Activated CD4-positive, alpha-beta T cell treated with anti-CD3 and anti-CD28 coated beads, Interleukin-2, Interleukin-6, amounts not matched to agents 100 ng/mL and 50 ng/mL, durations not matched to agents 16 hours and 8 hours (primary cell): ENCODE data around the gene GREM2.

ENCODE experiments used
- DNase-seq: peaks from one replicate; pipeline ENCODE4 v3.0.0-alpha.2; 2020

Gene GREM2

DNA sequence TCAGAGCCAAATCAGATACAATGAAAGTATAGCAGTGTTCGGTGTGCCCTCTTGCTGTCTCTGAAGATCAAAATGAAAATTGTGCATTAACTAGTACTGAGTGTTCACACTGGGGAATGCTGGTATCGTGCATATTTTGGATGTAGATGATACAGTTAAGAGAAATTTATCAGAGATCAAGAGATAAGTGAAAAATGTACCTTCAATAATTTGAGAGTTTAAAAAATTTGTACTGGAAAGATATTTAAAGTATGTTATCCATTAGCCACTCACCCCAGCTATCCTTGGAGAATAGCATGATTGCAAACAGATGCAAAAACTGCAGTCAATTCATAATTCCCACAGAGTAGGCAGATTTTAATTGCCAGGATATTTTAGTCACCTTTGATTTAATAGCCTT lies 56.4 kb downstream of the GREM2 start:
- no peak for DNase-seq

DNA sequence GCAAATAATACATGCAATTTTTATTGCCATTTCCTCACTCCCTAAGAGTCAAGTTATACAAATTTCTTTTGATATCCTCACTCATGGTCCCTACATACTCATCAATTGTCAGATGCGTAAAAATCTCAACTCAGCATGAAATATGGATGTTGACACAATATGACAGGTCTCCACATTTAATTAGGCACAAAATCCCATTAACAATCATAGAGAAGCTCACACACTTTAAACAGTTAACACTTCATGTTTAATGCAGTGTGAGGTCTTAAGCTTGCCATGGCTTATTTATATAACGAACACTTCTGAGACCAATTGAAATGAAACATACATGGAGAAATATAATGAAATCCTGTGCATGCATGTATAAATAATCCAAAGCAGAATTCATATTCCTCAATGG lies 58.6 kb downstream of the GREM2 start:
- no peak for DNase-seq

DNA sequence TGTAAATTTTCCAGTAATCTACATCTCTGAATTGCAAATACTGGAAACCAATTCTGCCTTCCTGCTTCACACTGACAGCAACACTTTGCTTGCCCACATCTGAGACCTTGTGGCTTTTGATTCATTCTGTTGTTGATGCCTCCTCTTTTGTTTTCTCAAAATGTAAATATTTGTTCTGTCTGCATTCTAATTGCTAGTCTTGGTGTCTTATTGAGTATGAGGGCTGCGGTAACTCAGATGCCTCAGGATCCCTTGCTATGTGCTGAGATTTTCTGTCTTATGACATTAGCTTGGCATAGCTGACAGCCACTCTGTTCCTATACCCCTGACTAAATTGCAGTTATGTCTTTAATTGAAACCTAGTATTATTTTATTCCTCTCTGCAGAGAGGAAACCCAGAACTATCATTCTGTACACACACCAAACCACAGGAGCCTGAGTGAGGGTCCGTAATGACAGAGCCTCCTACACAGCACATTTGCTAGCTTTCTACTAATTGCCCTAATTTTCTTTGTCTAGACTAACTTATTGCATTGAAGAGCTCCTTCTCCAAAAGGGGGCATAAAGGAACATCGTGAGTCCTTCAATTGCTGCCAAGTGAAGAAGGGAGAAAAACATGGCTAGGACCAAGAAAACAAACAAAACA lies 72.1 kb downstream of the GREM2 start:
- peak; percentile 10 for DNase-seq

DNA sequence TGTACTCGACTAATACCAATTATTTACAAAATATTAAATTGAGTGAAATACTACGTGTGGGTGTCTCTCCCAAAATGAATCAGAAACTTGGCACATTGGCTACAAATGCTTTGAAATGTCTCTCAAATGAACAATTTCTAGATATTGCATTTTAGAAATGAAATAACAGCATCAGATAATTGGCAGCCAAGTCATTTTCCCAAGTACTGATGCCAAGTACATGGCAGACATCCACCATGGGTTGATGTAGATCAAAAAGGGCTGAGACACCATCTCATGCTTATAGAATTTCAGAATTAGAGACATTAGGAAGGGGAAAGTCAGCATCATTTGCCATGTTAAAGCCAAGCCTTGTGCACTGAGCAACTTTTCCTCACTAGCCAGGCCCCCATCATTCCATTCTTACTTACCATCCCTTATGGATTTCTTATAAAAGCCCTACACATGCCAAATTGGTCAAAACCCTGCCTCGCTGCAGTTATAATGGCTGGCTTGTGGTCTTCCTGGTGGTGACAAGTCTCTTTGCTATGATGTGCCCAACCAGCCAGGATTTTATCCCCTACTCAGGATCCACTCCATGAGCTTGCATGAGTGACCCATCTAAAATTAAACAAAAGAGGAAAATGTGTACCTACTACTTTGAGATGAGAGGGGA lies 73.1 kb downstream of the GREM2 start:
- DNase-seq: no peak

DNA sequence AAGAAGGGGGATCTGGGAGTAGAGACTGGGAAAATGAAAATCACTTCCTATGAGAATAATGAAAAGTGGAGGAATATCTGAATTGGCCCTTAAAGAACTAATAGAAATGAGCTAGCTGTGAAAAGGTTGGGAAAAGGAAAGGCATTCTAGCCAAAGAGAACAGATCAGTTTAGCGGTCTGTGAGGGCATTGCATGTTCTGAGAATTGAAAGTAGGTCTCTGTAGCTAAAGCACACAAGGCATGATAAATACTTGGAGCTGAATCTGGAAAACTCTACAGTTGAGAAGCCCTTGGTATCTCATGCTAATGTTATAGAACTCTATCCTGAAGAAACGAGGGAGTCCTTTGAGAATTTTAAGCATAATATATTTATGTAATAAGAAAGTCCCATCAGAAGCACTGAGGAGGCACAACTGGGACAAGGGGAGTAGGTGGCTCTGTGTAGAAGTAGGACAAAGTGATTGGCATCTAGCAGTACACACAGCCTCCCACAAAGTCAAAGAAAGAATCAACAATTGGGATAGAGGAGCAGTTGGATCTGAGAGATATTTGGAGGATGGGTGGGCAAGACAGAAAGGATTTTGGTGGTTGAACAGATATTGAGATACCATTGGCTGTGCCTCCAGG lies 78.7 kb downstream of the GREM2 start:
- DNase-seq: no peak

DNA sequence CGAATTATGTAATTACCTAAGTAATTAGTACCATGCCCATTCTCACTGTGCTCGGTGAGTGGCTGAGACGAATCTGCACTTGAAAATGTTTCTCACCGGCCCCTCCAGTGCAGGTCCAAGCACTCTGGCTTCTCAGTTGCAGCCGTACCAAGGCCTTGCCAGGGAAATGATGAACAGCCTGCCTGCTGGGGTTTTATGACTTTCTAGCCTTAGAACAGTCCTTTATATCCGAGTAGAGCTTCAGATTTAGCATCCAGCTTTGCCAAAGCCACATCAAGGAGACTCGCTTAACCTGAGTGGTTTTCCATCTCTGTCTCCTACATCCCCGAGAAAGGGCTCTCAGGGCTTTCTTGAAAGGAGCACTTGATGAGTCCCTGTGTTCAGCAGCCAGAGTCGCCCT lies 83.4 kb downstream of the GREM2 start:
- DNase-seq: no peak

DNA sequence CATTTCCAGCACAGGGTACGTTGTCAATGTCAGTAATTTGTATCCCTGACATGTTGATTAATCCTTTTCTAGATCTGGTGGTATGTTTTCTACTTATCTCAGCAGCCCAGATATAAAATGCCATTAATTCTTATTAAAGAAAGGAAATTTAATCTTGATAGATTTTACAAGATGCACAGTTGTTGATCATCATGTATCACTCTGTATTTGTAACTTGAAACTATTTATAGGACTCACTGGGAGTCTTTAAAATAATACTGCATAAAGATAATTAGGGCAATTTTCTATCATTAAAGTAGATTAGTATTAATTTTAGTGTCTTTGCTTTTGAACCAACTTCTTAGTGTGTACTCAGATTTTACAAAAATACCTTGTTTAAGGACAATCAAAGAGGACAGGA lies 84.9 kb downstream of the GREM2 start:
- no peak for DNase-seq

DNA sequence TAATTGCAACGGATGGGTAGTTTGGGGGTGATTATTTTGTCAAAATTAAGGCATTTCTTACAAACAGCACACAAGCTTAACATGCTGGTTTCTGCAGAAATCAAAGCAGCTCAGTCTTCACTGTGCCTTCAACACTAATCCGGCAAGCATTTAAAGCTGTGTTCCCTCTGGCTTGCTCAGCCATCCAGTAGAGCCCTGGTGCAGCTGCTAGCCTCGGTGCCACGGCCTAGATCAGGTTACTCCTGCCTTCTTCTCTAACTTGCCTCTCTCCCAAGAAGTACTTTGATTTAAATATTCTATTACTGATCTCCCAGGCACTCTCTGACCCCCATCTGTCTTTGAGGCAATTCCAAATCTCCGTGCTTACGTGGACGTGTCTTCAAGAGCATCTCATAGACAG lies 85.6 kb downstream of the GREM2 start:
- no peak for DNase-seq

DNA sequence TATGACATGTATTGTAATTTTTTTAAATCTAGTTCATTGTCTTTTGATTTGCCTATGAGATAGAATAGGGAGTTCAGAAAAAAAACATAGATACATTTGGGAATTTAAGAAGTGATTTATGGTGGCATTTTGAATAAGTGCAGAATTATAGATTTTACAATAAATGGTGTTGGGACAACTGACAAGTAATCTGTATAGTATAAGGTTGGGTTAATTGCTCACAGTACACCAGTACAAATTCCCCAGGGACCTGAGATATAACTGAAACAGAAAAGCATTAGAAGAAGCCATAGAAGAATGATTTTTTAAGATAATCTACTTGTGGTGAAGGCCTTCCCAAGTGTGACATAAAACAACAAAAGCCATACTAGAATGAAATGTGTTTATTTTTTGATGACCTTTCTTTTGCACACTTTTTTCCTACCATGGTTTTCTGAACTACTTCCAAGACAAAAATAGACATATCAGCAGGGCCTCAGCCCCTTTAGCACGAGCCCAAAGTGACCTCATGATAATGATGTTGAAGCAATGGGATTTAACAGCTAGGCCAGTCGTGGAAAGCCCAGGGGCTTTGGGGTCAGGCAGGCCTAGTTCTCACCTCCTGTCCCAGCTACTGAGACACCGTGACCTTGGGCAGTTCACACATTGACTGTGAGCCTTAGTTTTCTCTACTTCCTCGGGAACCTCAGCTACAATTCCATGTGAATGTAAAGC lies 87.4 kb downstream of the GREM2 start:
- no peak for DNase-seq

DNA sequence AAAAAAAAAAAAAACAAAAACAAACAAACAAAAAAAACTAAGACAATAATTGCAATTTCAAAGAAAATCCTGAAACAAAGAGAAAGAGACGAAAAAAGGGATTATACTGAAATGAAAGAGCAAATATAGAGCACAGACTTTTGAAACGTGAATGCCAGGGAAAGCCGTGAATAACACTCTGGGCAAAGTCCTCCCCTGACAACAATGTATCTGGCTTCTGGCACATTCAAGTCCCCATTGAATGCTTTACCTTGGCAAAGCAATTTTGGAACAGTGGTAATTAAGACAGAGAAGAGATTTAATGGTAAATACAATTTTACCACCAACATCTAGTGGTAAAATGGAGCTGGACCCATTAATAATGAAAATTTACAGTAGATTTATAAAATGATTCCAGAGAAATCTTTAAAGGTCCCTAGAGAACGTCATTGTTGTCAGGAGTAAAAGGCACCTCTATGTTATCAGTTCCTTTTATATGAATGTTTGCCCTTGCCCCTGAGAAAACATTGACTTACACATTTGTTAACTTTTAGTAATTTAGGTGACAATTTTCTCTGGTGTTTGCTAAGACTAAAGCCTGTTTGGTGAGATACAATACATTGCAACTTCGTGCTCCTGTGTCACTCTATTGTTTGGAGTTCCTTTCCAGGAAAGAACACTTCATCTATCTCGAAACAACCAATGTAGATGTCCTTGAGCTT lies 89.7 kb downstream of the GREM2 start:
- DNase-seq: no peak

DNA sequence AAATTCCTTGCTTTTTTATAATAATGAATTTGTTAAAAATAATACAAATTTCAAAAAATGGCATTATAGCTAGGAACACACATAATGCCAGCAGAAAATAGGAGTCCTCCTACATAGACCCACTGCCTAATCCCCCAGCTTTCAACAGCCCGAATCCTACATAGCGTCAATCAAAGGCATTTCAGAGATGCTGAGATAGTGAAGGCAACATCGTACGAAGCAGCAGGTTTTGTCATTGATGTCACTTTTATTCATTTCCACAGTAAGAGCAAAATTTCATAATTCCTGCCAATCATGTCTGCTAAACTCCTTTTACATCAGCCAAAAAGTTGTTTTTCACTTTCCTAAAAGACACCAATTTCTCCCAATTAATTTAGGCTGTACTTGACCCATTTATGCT lies 94.1 kb downstream of the GREM2 start:
- DNase-seq: no peak

DNA sequence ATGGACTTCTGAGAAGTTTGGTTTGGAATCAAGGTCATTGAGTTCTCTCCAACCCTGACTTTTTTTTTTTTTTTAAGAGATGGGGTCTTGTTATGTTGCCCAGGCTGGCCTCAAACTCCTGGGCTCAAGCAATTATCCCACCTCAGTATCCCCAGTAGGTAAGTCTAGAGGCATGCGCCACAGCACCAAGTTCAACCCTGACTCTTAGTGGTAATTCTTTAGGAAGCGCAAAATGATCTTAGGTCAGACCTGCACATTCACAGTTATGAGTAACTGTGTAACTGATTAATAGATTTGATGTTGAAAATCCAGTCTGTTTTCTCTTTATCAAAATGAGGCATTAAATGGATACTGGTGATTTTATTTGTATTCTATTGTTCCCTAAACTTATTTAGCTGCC lies 95.9 kb downstream of the GREM2 start:
- DNase-seq: no peak

DNA sequence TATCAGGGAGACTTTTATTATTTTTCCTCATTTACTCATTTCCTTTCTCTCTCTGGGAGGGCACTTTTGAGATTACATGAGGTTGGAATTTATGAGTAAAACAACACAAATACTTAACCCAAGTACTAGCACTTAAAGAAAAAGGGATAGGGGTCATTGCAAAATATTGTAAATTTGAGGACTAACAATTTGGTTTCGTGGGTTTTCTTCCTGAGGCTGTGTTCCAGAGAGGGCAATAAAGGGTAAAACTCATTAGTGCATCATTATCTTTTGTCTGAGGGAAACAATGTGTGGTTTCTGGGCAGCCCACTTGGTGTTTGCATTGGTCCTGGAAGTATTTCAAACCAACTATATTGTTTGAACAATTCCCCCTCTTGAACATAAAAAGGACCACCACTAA lies 96.5 kb downstream of the GREM2 start:
- no peak for DNase-seq

DNA sequence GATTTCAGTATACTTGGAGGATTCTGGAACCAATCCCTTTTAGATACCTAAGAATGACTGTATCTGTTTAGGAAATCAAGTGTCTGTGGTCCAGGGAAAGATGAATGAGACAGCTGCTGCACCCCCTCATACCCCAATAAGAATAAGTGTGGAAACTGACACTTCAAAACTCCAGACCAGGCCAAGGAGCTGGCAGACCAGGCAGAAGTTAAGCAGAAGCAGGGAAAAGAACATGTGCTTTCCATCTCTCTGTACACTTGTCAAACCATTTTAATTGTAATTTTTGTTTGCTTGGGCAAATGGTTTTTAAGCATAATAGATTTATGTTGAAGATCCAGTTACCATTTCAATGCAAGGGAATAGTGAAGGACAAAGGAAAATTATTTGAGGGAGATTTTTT lies 100.2 kb downstream of the GREM2 start:
- DNase-seq: no peak

DNA sequence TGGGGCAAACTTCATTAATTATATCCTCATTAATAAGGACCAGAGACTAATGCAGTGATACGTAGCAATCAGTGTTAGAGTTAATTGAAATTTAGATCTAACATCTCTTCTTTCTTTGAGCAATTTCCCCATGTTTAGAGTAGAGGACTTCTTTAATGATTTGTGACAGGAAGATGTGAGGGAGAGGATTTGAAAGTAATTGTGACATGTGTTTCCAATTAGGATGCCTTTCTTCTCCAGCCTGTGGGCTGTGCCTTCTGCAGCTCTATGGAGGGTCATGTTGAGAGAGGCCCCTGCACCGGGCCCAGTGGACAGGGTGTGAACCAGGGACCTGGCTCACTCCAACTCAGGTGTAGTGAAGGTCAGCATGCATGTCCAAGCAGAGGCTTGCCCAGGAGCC lies 103.0 kb downstream of the GREM2 start:
- DNase-seq: no peak

DNA sequence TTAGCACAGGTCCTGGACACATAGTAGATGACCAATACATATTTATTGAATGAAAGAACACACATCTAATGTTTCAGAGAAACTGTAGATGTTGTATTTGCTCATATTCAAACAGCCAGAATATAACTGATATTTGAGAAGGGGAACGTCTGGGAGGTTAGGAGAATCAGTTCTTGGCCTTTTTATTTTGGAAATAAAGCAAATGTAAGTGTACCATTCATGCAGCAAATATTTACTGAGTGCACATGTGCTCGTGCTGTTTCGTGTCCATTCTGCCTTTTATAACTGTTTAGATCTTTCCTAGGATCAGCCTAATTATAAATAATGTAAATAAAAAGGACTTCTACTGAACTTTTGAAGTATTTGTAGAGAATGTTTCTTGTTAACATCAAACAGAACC lies 103.8 kb downstream of the GREM2 start:
- DNase-seq: no peak

DNA sequence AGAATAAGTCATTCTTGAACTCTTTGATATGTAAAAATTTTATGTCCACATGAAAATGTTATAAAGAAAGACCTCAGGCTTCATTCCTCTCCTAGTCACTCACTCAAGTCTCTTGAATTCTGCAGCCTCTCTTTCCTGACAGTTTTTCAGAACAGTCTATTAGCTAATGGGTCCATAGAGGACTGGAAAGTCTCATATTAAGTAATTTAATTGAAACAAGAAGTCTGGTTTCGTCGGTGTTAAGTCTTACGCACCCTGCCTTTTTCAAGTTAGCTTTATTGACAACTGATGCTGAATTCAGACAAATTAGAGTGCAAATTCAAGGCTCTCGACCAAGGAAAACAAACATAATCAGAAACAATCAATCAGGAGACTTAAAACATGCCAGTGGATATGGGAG lies 105.8 kb downstream of the GREM2 start:
- no peak for DNase-seq

DNA sequence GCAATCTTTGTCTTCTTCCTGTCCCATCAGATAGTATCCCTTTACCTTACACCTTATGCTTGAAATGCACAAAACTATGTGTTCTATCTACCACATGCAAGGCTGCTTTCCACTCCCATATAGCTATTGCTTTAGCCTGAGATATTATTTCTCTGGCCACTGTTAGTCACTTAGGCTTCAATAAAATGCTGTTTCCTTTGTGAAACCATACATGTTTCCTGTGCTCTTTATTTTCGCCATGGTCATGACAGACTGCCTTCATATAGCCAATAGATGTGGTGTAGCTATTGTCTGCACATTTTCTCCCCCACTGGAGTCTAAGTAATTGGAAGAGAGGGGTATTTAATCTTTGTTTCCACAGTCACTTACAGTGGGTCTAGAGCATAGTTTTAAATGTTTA lies 108.4 kb downstream of the GREM2 start:
- DNase-seq: no peak

DNA sequence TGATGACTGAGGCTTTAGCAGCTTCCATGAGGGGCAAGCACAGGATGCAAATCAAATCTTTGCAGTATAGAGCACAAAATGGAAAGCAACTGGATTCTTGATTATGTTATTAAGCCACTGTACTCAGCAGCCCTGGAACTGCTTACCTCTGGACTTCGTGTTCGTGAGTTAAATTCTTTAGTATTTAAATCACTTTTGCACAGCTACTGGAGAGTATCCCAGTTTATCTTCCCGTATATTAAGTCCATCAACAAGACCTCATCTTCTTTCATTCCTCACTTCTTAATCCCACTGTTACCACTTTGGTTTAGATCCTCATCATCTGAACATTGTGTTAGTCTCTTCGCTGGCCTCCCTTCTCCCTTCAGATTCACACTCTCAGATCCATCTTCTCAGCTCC lies 108.9 kb downstream of the GREM2 start:
- no peak for DNase-seq

DNA sequence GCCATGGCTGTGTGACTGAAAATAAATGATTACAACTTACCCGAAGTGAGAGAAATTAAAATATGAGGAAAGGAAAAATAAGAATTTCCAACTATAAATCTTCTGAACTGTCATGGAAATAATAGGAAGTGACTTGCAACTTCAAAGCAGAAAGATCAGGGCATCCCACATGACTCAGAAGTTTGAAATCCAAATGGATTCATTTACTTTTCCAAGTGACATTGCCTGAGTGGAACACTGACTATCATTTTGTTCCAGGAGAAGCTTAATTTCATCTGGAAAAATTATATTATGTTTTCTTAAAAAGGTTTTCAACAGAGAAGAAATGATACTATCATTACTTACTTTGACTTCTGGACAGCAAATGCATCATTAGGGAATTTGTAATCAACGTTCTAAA lies 110.8 kb downstream of the GREM2 start:
- DNase-seq: no peak

DNA sequence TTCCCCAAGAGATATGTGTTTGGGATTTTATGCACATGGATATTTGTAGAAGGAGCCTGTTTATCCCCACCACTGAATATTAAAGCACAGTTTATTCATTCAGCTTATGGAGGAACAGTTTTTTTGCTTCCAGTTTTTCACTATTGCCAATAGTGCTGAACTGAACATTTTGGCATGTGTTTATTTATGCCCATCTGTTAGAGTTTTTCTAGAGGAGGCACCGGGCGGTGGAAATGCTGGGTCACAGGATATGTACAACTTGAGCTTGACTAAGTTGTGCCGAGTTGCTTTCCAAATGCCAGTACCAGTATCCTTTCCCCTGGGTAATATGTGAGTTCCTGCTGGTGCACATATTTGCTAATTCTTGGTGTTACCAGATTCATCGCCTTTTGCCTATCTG lies 111.3 kb downstream of the GREM2 start:
- DNase-seq: no peak

DNA sequence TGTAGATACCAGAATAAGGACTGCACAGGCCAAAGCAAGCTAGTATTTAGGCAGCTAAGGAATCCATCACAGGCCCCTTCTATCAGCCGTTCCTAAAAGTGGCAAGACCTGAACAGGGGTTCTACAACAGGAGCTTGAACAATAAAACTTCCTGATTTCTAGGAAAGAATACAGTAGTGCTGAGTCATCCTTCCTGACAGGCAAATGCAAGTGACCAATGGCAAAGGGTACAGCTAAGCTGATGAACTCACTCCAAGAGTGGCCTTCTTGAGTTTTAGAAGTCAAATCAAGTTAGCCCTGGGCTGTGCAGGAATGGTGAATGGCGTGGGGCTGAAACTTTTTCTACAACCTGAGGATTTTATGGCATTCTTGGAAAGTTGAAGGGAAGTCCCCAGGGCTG lies 112.9 kb downstream of the GREM2 start:
- DNase-seq: peak; percentile 1

DNA sequence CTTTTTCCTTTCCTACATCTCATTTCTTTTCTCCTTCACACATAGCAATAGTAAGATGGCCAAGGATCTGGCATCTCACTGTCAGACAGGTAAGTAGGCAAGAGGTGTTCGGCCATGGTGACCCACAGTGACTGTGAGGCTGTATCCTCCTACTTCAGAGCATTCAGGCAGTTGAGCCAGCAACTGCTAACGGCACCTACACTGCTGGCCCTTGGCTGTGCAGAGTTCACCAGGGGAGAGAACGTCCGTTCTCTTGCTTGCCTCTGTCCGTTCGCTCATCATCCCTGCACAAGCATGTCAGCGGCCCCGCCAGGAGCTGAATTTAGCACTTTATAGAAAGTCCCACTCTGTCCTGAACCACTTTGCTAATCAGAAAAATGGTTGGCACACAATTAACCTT lies 113.6 kb downstream of the GREM2 start:
- DNase-seq: no peak

DNA sequence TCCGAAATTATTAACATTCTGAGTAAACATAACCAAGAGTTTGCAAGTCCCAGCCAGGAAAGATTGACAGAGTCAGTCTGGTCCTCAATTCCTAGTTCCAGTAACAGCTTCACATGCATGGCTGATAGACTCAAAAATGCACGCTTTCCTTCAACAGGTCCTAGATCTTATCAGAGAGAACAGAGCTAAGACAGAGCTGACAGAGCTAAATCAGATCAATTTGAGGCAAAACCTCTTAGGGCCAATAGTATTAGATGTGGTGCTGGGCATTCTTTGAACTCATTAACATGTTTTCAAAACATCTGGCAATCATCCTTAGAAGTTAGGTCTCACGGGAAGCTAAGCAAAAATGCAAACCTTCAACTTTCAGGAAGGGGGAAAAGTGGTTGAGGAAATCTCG lies 114.0 kb downstream of the GREM2 start:
- no peak for DNase-seq
